ENCODE measurements around the gene MYO18B. TPM values are rescaled to one million over a fixed set of nuclear protein-coding genes. Genes with fewer than 3 reads are reported as not detected.

The MYO18B gene
- polyA plus RNA-seq, 1 donor (not counting 4 experiments of a cell fraction or from before 2014, with no cell fraction given) = not detected

DNA sequence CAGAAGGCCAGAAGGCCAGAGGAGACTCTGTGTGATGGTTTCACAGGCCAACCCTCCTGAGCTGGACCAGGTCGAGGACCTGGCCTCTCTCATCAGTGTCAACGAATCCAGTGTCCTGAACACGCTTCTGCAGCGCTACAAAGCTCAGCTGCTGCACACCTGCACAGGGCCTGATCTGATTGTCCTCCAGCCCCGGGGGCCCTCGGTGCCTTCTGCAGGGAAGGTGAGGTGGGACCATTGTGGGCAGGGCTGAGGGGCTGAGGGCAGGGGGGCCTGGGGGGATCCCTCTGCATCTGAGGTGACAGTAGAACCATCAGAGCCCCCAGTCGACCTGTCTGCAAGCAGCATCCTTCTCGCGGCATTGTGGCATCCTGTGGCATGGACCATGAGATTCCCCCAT, 30.3 kb downstream of the MYO18B start:
- Histone ChIP-seq H3K9me1 (ENCODE audit: control insufficient read depth, extremely low read depth, insufficient read depth, low read length) (no peaks in the 10 kb centered on the region), H3K9ac (ENCODE audit: control insufficient read depth, extremely low read depth, insufficient read depth, low read length) (no peak overlapping the region), H3K36me3 (ENCODE audit: control insufficient read depth in 2 of 2, extremely low read depth in 1 of 2, insufficient read depth in 2 of 2, low read length in 2 of 2) (no peaks in the 10 kb centered on the region), H3K4me2 (ENCODE audit: control insufficient read depth, extremely low read depth, insufficient read depth, low read depth, low read length) (no peak overlapping the region), H3K4me1 (ENCODE audit: control insufficient read depth, extremely low read depth, insufficient read depth, low read length) (no peaks in the 10 kb centered on the region), H2AFZ (ENCODE audit: control insufficient read depth, low read length) (no peak overlapping the region), H3K4me3 (ENCODE audit: control insufficient read depth in 2 of 3, extremely low read depth in 1 of 3, insufficient read depth in 2 of 3, low read depth in 1 of 3, low read length in 3 of 3) (no peak overlapping the region), H3K79me2 (ENCODE audit: control insufficient read depth, insufficient read depth, low read length) (no peaks in the 10 kb centered on the region), H3K9me3 (ENCODE audit: control insufficient read depth, low read depth, low read length) (peaks cover 1% of the 10 kb centered on the region), H3K27me3 (ENCODE audit: control insufficient read depth, extremely low read depth, insufficient read depth, low read length) (no peaks in the 10 kb centered on the region), H4K20me1 (ENCODE audit: control insufficient read depth, extremely low read depth, insufficient read depth, low read length) (no peaks in the 10 kb centered on the region), H3K27ac (ENCODE audit: control insufficient read depth, insufficient read depth, low read length) (no peak overlapping the region)
- dilution Hi-C loops (cut with MboI; ENCODE audit: extremely low pct_ligation_motif_present, low sequenced_read_pairs) = no loop called here
- no peak for DNase-seq (ENCODE audit: low read depth, low spot score)
- TF ChIP-seq CTCF (optimal IDR thresholded peaks at IDR 0.05 in 1 of 3, IDR thresholded peaks at IDR 0.05 in 1 of 3, conservative IDR thresholded peaks at IDR 0.05 in 1 of 3; ENCODE audit: extremely low read depth in 1 of 3, insufficient read depth in 2 of 3, low read length in 3 of 3) = no peak
- TF ChIP-seq EZH2 (IDR thresholded peaks at IDR 0.05; ENCODE audit: low read length) = no peak
- FAIRE-seq = no peak

- H3K4me2 ChIP-seq (ENCODE audit: control insufficient read depth, extremely low read depth, insufficient read depth, low read depth, low read length) = no peak overlapping the region
- H3K27ac ChIP-seq (ENCODE audit: control insufficient read depth, insufficient read depth, low read length) = no peak overlapping the region
- no peaks in the 10 kb centered on the region for H3K36me3 ChIP-seq (ENCODE audit: control insufficient read depth in 2 of 2, extremely low read depth in 1 of 2, insufficient read depth in 2 of 2, low read length in 2 of 2)
- no peaks in the 10 kb centered on the region for H3K79me2 ChIP-seq (ENCODE audit: control insufficient read depth, insufficient read depth, low read length)
- H3K4me3 ChIP-seq (ENCODE audit: control insufficient read depth in 2 of 3, extremely low read depth in 1 of 3, insufficient read depth in 2 of 3, low read depth in 1 of 3, low read length in 3 of 3) = no peak overlapping the region
- no peak overlapping the region for H2AFZ ChIP-seq (ENCODE audit: control insufficient read depth, low read length)
- H3K9me3 ChIP-seq (ENCODE audit: control insufficient read depth, low read depth, low read length) = no peaks in the 10 kb centered on the region
- TF ChIP-seq CTCF (optimal IDR thresholded peaks at IDR 0.05 in 1 of 3, IDR thresholded peaks at IDR 0.05 in 1 of 3, conservative IDR thresholded peaks at IDR 0.05 in 1 of 3; ENCODE audit: extremely low read depth in 1 of 3, insufficient read depth in 2 of 3, low read length in 3 of 3) (peak; percentile 56 to 76 (median 75)), EZH2 (IDR thresholded peaks at IDR 0.05; ENCODE audit: low read length) (no peak)
- FAIRE-seq = no peak
- DNase-seq (ENCODE audit: low read depth, low spot score) = no peak
- H3K9ac ChIP-seq (ENCODE audit: control insufficient read depth, extremely low read depth, insufficient read depth, low read length) = no peak overlapping the region
- H3K9me1 ChIP-seq (ENCODE audit: control insufficient read depth, extremely low read depth, insufficient read depth, low read length) = no peaks in the 10 kb centered on the region
- H3K27me3 ChIP-seq (ENCODE audit: control insufficient read depth, extremely low read depth, insufficient read depth, low read length) = no peaks in the 10 kb centered on the region
- H4K20me1 ChIP-seq (ENCODE audit: control insufficient read depth, extremely low read depth, insufficient read depth, low read length) = no peaks in the 10 kb centered on the region
- dilution Hi-C loops (cut with MboI; ENCODE audit: extremely low pct_ligation_motif_present, low sequenced_read_pairs) = no loop called here
- H3K4me1 ChIP-seq (ENCODE audit: control insufficient read depth, extremely low read depth, insufficient read depth, low read length) = no peaks in the 10 kb centered on the region
These were observed 32.6 kb downstream of the MYO18B start for GRCh38 chr22:25774575-25775026.

Measured in keratinocyte (primary cell).